Activated naive CD8-positive, alpha-beta T cell treated with anti-CD3 and anti-CD28 coated beads for 36 hours (primary cell): ENCODE results near the gene CRY2. TPM values are rescaled to one million over a fixed set of nuclear protein-coding genes. Genes with fewer than 3 reads are reported as not detected.
"Not testable (repeated sequence)": the region's sequence is repeated elsewhere in the genome, so short reads cannot be mapped to it uniquely, and the experiment has no call there.

ENCODE experiments used
- DNase-seq: peaks from one replicate; pipeline ENCODE4 v3.0.0; 2021
- H3K27ac Mint-ChIP-seq: one replicate; pipeline ENCODE4 v1.8.0; 2022; ENCODE audit warnings: mild to moderate bottlenecking, moderate library complexity, mixed read lengths
- H3K27me3 Mint-ChIP-seq: one replicate; pipeline ENCODE4 v1.8.0; 2022; ENCODE audit warnings: mild to moderate bottlenecking, mixed read lengths
- H3K36me3 Mint-ChIP-seq: one replicate; pipeline ENCODE4 v1.8.0; 2021; ENCODE audit warnings: mild to moderate bottlenecking, mixed read lengths
- H3K4me1 Mint-ChIP-seq: one replicate; pipeline ENCODE4 v1.8.0; 2021; ENCODE audit warnings: mixed read lengths
- H3K4me3 Mint-ChIP-seq: one replicate; pipeline ENCODE4 v1.8.0; 2022; ENCODE audit warnings: mild to moderate bottlenecking, moderate library complexity, mixed read lengths
- H3K9me3 Mint-ChIP-seq: one replicate; pipeline ENCODE4 v1.8.0; 2022; ENCODE audit warnings: mixed read lengths
- total RNA-seq, 2 experiments: library from RNA; stranded (reverse); gene quantifications; one replicate each; pipeline ENCODE4 v1.2.3, GENCODE V29; 2021

The CRY2 gene
- total RNA-seq, 2 experiments from 2014 or later, result 10.6 to 14.7 TPM

- H3K4me3 Mint-ChIP-seq, result no peak overlapping the region
- no peak for DNase-seq
- no peaks in the 10 kb centered on the region for H3K36me3 Mint-ChIP-seq
- no peak overlapping the region for H3K27ac Mint-ChIP-seq
- peaks cover 21% of the 10 kb centered on the region for H3K27me3 Mint-ChIP-seq
- no peaks in the 10 kb centered on the region for H3K9me3 Mint-ChIP-seq
- peaks cover 3% of the 10 kb centered on the region for H3K4me1 Mint-ChIP-seq
Observed at GRCh38 chr11:45889966-45890365, 42.7 kb downstream of the CRY2 start.

GRCh38 chr11:45890886-45891550, 43.7 kb downstream of the CRY2 start:
- no peaks in the 10 kb centered on the region for H3K9me3 Mint-ChIP-seq
- no peak for DNase-seq
- no peaks in the 10 kb centered on the region for H3K4me1 Mint-ChIP-seq
- no peaks in the 10 kb centered on the region for H3K36me3 Mint-ChIP-seq
- no peak overlapping the region for H3K4me3 Mint-ChIP-seq
- H3K27ac Mint-ChIP-seq, result no peak overlapping the region
- peaks cover 28% of the 10 kb centered on the region for H3K27me3 Mint-ChIP-seq

GRCh38 chr11:45892856-45893255, 45.6 kb downstream of the CRY2 start:
- H3K9me3 Mint-ChIP-seq, result no peaks in the 10 kb centered on the region
- H3K4me3 Mint-ChIP-seq, result no peak overlapping the region
- H3K36me3 Mint-ChIP-seq, result no peaks in the 10 kb centered on the region
- DNase-seq, result no peak
- no peak overlapping the region for H3K27ac Mint-ChIP-seq
- no peaks in the 10 kb centered on the region for H3K4me1 Mint-ChIP-seq
- peaks cover 34% of the 10 kb centered on the region for H3K27me3 Mint-ChIP-seq

- H3K4me1 Mint-ChIP-seq, result no peaks in the 10 kb centered on the region
- H3K36me3 Mint-ChIP-seq, result no peaks in the 10 kb centered on the region
- no peak overlapping the region for H3K27ac Mint-ChIP-seq
- no peak for DNase-seq
- no peaks in the 10 kb centered on the region for H3K9me3 Mint-ChIP-seq
- H3K27me3 Mint-ChIP-seq, result peaks cover 44% of the 10 kb centered on the region
- H3K4me3 Mint-ChIP-seq, result no peak overlapping the region
Observed at GRCh38 chr11:45894555-45895247, 47.4 kb downstream of the CRY2 start.

GRCh38 chr11:45895553-45896259, 48.4 kb downstream of the CRY2 start:
- no peaks in the 10 kb centered on the region for H3K9me3 Mint-ChIP-seq
- peaks cover 45% of the 10 kb centered on the region for H3K27me3 Mint-ChIP-seq
- no peaks in the 10 kb centered on the region for H3K36me3 Mint-ChIP-seq
- H3K27ac Mint-ChIP-seq, result no peak overlapping the region
- peaks cover 2% of the 10 kb centered on the region for H3K4me1 Mint-ChIP-seq
- no peak overlapping the region for H3K4me3 Mint-ChIP-seq
- DNase-seq, result no peak

- H3K36me3 Mint-ChIP-seq, result no peaks in the 10 kb centered on the region
- H3K9me3 Mint-ChIP-seq, result no peaks in the 10 kb centered on the region
- no peak overlapping the region for H3K4me3 Mint-ChIP-seq
- no peak for DNase-seq
- H3K27me3 Mint-ChIP-seq, result peaks cover 52% of the 10 kb centered on the region
- peaks cover 4% of the 10 kb centered on the region for H3K4me1 Mint-ChIP-seq
- no peak overlapping the region for H3K27ac Mint-ChIP-seq
Observed at GRCh38 chr11:45896422-45896984, 49.2 kb downstream of the CRY2 start.

GRCh38 chr11:45897556-45897955, 50.3 kb downstream of the CRY2 start:
- Mint-ChIP-seq H3K27ac (no peak overlapping the region), H3K27me3 (peaks cover 52% of the 10 kb centered on the region), H3K36me3 (no peaks in the 10 kb centered on the region), H3K4me3 (no peak overlapping the region), H3K9me3 (no peaks in the 10 kb centered on the region), H3K4me1 (peaks cover 4% of the 10 kb centered on the region)
- DNase-seq, result no peak

GRCh38 chr11:45899086-45899447, 51.8 kb downstream of the CRY2 start:
- Mint-ChIP-seq H3K36me3 (no peaks in the 10 kb centered on the region), H3K27ac (no peak overlapping the region), H3K9me3 (no peaks in the 10 kb centered on the region), H3K4me1 (peaks cover 4% of the 10 kb centered on the region), H3K4me3 (no peak overlapping the region), H3K27me3 (peaks cover 43% of the 10 kb centered on the region)
- no peak for DNase-seq

GRCh38 chr11:45899448-45900174, 52.3 kb downstream of the CRY2 start:
- no peaks in the 10 kb centered on the region for H3K36me3 Mint-ChIP-seq
- H3K9me3 Mint-ChIP-seq, result no peaks in the 10 kb centered on the region
- H3K27me3 Mint-ChIP-seq, result peaks cover 38% of the 10 kb centered on the region
- H3K27ac Mint-ChIP-seq, result no peak overlapping the region
- peak overlapping the region; percentile 64 for H3K4me3 Mint-ChIP-seq
- DNase-seq, result peak; percentile 84
- H3K4me1 Mint-ChIP-seq, result peaks cover 4% of the 10 kb centered on the region

- Mint-ChIP-seq H3K4me3 (peak overlapping the region; percentile 55), H3K27me3 (peaks cover 31% of the 10 kb centered on the region)
- not testable (repeated sequence) for H3K36me3 Mint-ChIP-seq, H3K4me1 Mint-ChIP-seq, H3K27ac Mint-ChIP-seq, H3K9me3 Mint-ChIP-seq, DNase-seq
Observed at GRCh38 chr11:45900175-45900800, 53.0 kb downstream of the CRY2 start.

- Mint-ChIP-seq H3K27me3 (peaks cover 26% of the 10 kb centered on the region), H3K36me3 (no peaks in the 10 kb centered on the region), H3K27ac (no peak overlapping the region), H3K9me3 (no peaks in the 10 kb centered on the region), H3K4me1 (peaks cover 4% of the 10 kb centered on the region), H3K4me3 (peak overlapping the region; percentile 55)
- DNase-seq, result no peak
Observed at GRCh38 chr11:45900916-45901617, 53.8 kb downstream of the CRY2 start.

- H3K4me3 Mint-ChIP-seq, result no peak overlapping the region
- peaks cover 26% of the 10 kb centered on the region for H3K27me3 Mint-ChIP-seq
- no peak overlapping the region for H3K27ac Mint-ChIP-seq
- H3K9me3 Mint-ChIP-seq, result no peaks in the 10 kb centered on the region
- peaks cover 7% of the 10 kb centered on the region for H3K4me1 Mint-ChIP-seq
- no peak for DNase-seq
- H3K36me3 Mint-ChIP-seq, result no peaks in the 10 kb centered on the region
Observed at GRCh38 chr11:45901626-45902025, 54.4 kb downstream of the CRY2 start.

- Mint-ChIP-seq H3K4me3 (no peak overlapping the region), H3K27me3 (peaks cover 22% of the 10 kb centered on the region), H3K4me1 (peaks cover 7% of the 10 kb centered on the region), H3K36me3 (no peaks in the 10 kb centered on the region), H3K27ac (no peak overlapping the region), H3K9me3 (no peaks in the 10 kb centered on the region)
- DNase-seq, result no peak
Observed at GRCh38 chr11:45902452-45903380, 55.4 kb downstream of the CRY2 start.
